ENCODE results near the gene DOCK4. TPM values are rescaled to one million over a fixed set of nuclear protein-coding genes. Genes with fewer than 3 reads are reported as not detected.

The DOCK4 gene
- total RNA-seq, 1 donor from 2014 or later: 32.2 TPM

GRCh38 chr7:112173568-112173905 is 32.7 kb downstream of the DOCK4 start:
- Histone ChIP-seq H3K36me3 (ENCODE audit: insufficient read depth, low read length) (no peaks in the 10 kb centered on the region), H4K20me1 (ENCODE audit: insufficient read depth, low read length) (no peaks in the 10 kb centered on the region), H3K9ac (ENCODE audit: low read length) (no peak overlapping the region), H3K9me3 (ENCODE audit: insufficient read depth, low read depth, low read length) (no peaks in the 10 kb centered on the region), H3K79me2 (ENCODE audit: insufficient read depth, low read length) (peaks cover 4% of the 10 kb centered on the region), H3K4me2 (ENCODE audit: low read length) (no peak overlapping the region), H2AFZ (ENCODE audit: low read depth, low read length) (no peak overlapping the region), H3K4me1 (ENCODE audit: insufficient read depth, low read length) (no peaks in the 10 kb centered on the region), H3K27me3 (ENCODE audit: insufficient read depth, low read length) (no peaks in the 10 kb centered on the region), H3K27ac (ENCODE audit: low read depth, low read length) (no peak overlapping the region), H3K4me3 (ENCODE audit: insufficient read depth, low read depth, low read length) (no peak overlapping the region)
- Mint-ChIP-seq H3K9me3 (ENCODE audit: unreplicated experiment) (no peaks in the 10 kb centered on the region), H3K27me3 (ENCODE audit: low read depth, unreplicated experiment) (no peaks in the 10 kb centered on the region), H3K4me1 (ENCODE audit: low read depth, unreplicated experiment) (peaks cover 2% of the 10 kb centered on the region), H3K4me3 (ENCODE audit: unreplicated experiment) (no peak overlapping the region), H3K36me3 (ENCODE audit: low read depth, unreplicated experiment) (no peaks in the 10 kb centered on the region), H3K27ac (ENCODE audit: unreplicated experiment) (no peak overlapping the region)
- no peak for FAIRE-seq
- TF ChIP-seq CTCF (IDR thresholded peaks at IDR 0.05; ENCODE audit: insufficient read depth, low read depth, low read length): no peak
- no peak for DNase-seq (ENCODE audit: low read depth)

- no peaks in the 10 kb centered on the region for H3K27me3 ChIP-seq (ENCODE audit: insufficient read depth, low read length)
- H3K36me3 ChIP-seq (ENCODE audit: insufficient read depth, low read length): no peaks in the 10 kb centered on the region
- Mint-ChIP-seq H3K4me3 (ENCODE audit: unreplicated experiment) (no peak overlapping the region), H3K27me3 (ENCODE audit: low read depth, unreplicated experiment) (no peaks in the 10 kb centered on the region), H3K36me3 (ENCODE audit: low read depth, unreplicated experiment) (no peaks in the 10 kb centered on the region), H3K9me3 (ENCODE audit: unreplicated experiment) (no peaks in the 10 kb centered on the region), H3K4me1 (ENCODE audit: low read depth, unreplicated experiment) (peaks cover 2% of the 10 kb centered on the region), H3K27ac (ENCODE audit: unreplicated experiment) (no peak overlapping the region)
- no peak overlapping the region for H2AFZ ChIP-seq (ENCODE audit: low read depth, low read length)
- no peaks in the 10 kb centered on the region for H3K9me3 ChIP-seq (ENCODE audit: insufficient read depth, low read depth, low read length)
- H3K4me2 ChIP-seq (ENCODE audit: low read length): no peak overlapping the region
- no peak for TF ChIP-seq CTCF (IDR thresholded peaks at IDR 0.05; ENCODE audit: insufficient read depth, low read depth, low read length)
- TF ChIP-seq EZH2 (IDR thresholded peaks at IDR 0.05; ENCODE audit: insufficient read depth, low read length): no peak
- H3K4me1 ChIP-seq (ENCODE audit: insufficient read depth, low read length): no peaks in the 10 kb centered on the region
- FAIRE-seq: no peak
- no peak for DNase-seq (ENCODE audit: low read depth)
- H3K9ac ChIP-seq (ENCODE audit: low read length): no peak overlapping the region
- H3K4me3 ChIP-seq (ENCODE audit: insufficient read depth, low read depth, low read length): no peak overlapping the region
- no peak overlapping the region for H3K27ac ChIP-seq (ENCODE audit: low read depth, low read length)
- H4K20me1 ChIP-seq (ENCODE audit: insufficient read depth, low read length): no peaks in the 10 kb centered on the region
- H3K79me2 ChIP-seq (ENCODE audit: insufficient read depth, low read length): peaks cover 4% of the 10 kb centered on the region
Observed at GRCh38 chr7:112172870-112173567, 33.2 kb downstream of the DOCK4 start.

- Mint-ChIP-seq H3K27ac (ENCODE audit: unreplicated experiment) (no peak overlapping the region), H3K27me3 (ENCODE audit: low read depth, unreplicated experiment) (no peaks in the 10 kb centered on the region), H3K4me3 (ENCODE audit: unreplicated experiment) (no peak overlapping the region), H3K4me1 (ENCODE audit: low read depth, unreplicated experiment) (peaks cover 5% of the 10 kb centered on the region), H3K36me3 (ENCODE audit: low read depth, unreplicated experiment) (no peaks in the 10 kb centered on the region), H3K9me3 (ENCODE audit: unreplicated experiment) (no peaks in the 10 kb centered on the region)
- Histone ChIP-seq H3K9me3 (ENCODE audit: insufficient read depth, low read depth, low read length) (no peaks in the 10 kb centered on the region), H3K79me2 (ENCODE audit: insufficient read depth, low read length) (peaks cover 4% of the 10 kb centered on the region), H3K9ac (ENCODE audit: low read length) (no peak overlapping the region), H3K27ac (ENCODE audit: low read depth, low read length) (no peak overlapping the region), H3K27me3 (ENCODE audit: insufficient read depth, low read length) (no peaks in the 10 kb centered on the region), H3K4me1 (ENCODE audit: insufficient read depth, low read length) (no peaks in the 10 kb centered on the region), H3K4me3 (ENCODE audit: insufficient read depth, low read depth, low read length) (no peak overlapping the region), H4K20me1 (ENCODE audit: insufficient read depth, low read length) (no peaks in the 10 kb centered on the region), H2AFZ (ENCODE audit: low read depth, low read length) (no peak overlapping the region), H3K4me2 (ENCODE audit: low read length) (no peak overlapping the region), H3K36me3 (ENCODE audit: insufficient read depth, low read length) (no peaks in the 10 kb centered on the region)
- FAIRE-seq (no peak), DNase-seq (ENCODE audit: low read depth) (no peak)
- TF ChIP-seq EZH2 (IDR thresholded peaks at IDR 0.05; ENCODE audit: insufficient read depth, low read length) (no peak), CTCF (IDR thresholded peaks at IDR 0.05; ENCODE audit: insufficient read depth, low read depth, low read length) (no peak)
Observed at GRCh38 chr7:112171673-112172072, 34.5 kb downstream of the DOCK4 start.
